Activated naive CD8-positive, alpha-beta T cell treated with anti-CD3 and anti-CD28 coated beads, Interleukin-2, amount 10 ng/mL, durations not matched to agents 7 days and 5 days (primary cell): ENCODE data around the gene MMS22L. TPM values are rescaled to one million over a fixed set of nuclear protein-coding genes. Genes with fewer than 3 reads are reported as not detected.

Experiments used
- ATAC-seq: fragments of 150-1000 bp; cut with Tn5 transposase; one replicate; pipeline ENCODE4 v1.10.0; 2021; ENCODE audit warnings: low read depth, moderate library complexity
- POLR2A ChIA-PET: fragments of 350-600 bp; sonication (Branson Sonifier 250); formaldehyde crosslinking; loops from one replicate; lab custom pipeline; 2021; ENCODE audit warnings: antibody characterized with exemption; lab: Charles Lee
- DNase-seq: peaks from one replicate; pipeline ENCODE4 v3.0.0; 2021
- H3K27ac Mint-ChIP-seq: one replicate; pipeline ENCODE4 v1.8.0; 2022; ENCODE audit warnings: mild to moderate bottlenecking, mixed read lengths
- H3K27me3 Mint-ChIP-seq: one replicate; pipeline ENCODE4 v1.8.0; 2022; ENCODE audit warnings: mild to moderate bottlenecking, moderate library complexity, mixed read lengths
- H3K36me3 Mint-ChIP-seq: one replicate; pipeline ENCODE4 v1.8.0; 2021; ENCODE audit warnings: mild to moderate bottlenecking, mixed read lengths
- H3K4me1 Mint-ChIP-seq: one replicate; pipeline ENCODE4 v1.8.0; 2021; ENCODE audit warnings: mixed read lengths
- H3K4me3 Mint-ChIP-seq: one replicate; pipeline ENCODE4 v1.8.0; 2022; ENCODE audit warnings: mild to moderate bottlenecking, moderate library complexity, mixed read lengths
- H3K9me3 Mint-ChIP-seq: one replicate; pipeline ENCODE4 v1.8.0; 2021; ENCODE audit warnings: mixed read lengths
- total RNA-seq, 2 experiments: library from RNA; stranded (reverse); gene quantifications; one replicate each; pipeline ENCODE4 v1.2.3, GENCODE V29; 2021

Gene MMS22L
- total RNA-seq, result 10 to 100 TPM; 34.5 to 38.3 TPM

DNA sequence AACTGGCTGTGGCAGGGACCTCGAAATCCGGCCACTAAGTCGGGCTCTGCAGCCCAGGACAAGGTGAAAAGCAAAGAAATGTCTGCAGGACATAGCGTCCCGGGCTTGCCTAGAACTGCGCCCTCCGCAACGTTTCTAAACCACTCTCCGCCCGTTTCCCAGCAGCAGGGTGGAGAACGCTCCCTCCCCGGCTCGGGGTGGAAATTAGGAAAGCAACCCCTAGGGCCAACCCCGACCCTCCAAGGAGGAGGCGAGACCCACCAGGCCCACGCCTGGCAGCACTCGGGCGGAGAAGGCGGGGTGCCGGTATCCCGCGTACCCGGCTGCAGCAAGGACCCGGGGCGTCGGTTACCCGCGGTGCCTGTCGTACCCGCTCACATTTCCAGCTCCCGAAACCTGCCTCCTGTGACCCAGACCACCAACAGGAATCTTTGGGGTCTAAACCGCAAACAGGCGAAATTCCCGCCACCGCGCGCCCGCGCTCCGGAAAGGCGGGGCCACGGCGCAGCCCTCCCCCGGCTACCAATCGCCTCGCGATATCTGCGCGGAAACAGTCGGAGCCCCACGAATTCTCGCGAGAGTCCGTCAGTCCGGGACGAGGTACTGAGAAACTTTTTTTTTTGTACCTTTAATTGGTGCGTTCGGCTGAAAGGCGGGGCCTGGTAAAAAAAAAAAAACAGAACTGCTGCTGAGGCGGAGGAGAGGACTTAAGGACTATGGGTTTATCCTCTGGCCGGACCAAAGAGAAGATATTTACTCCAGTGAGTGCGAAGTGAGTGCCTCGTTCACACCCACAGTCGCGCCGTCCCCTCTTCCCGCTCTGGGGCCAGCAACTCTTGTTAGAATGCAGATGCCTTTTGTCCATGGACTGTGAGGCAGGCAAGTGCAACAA is at the start of gene MMS22L:
TSS of gene MMS22L (minus strand) at position 491 of the 892 bp plus-strand sequence. CDS start 739 bp downstream, outside the sequence.
- H3K27ac Mint-ChIP-seq, result peak within 1 kb of the TSS; percentile 88
- peaks cover 3% of the 10 kb centered on the region for H3K27me3 Mint-ChIP-seq
- ATAC-seq (peak; percentile 97), DNase-seq (peak; percentile 92)
- peak within 1 kb of the TSS; percentile 93 for H3K4me3 Mint-ChIP-seq
- H3K36me3 Mint-ChIP-seq, result peaks cover 21% of the 10 kb centered on the region
- POLR2A ChIA-PET, result interaction anchor here (0.6 kb wide), 1 partner anchor 18 kb away, joined by 4 read pairs; no protein-coding TSS in a partner anchor
- no peaks in the 10 kb centered on the region for H3K9me3 Mint-ChIP-seq
- H3K4me1 Mint-ChIP-seq, result peaks cover 14% of the 10 kb centered on the region

DNA sequence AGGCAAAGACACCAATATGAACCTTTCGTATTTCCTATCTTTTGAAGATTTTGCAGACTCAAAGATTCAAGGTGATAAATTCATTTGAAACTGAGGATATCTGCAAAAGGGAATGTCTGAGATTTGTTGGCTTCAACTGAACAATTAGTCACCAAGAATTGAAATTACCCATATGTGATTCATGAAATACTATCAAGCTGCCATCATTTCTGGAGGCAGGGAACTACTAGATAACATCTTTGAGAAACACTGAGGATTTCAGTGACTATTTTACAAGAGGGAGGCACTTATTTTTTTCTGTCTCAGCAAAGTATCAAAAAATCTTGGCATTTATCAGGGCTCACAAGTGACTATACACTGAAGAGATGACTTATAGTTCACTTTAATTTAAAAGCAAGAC is 39.8 kb upstream of the MMS22L start:
- H3K4me3 Mint-ChIP-seq, result no peak overlapping the region
- H3K27me3 Mint-ChIP-seq, result no peaks in the 10 kb centered on the region
- no peaks in the 10 kb centered on the region for H3K36me3 Mint-ChIP-seq
- H3K27ac Mint-ChIP-seq, result no peak overlapping the region
- H3K4me1 Mint-ChIP-seq, result no peaks in the 10 kb centered on the region
- ATAC-seq (no peak), DNase-seq (no peak)
- H3K9me3 Mint-ChIP-seq, result peaks cover 3% of the 10 kb centered on the region
- POLR2A ChIA-PET, result no interaction called here

DNA sequence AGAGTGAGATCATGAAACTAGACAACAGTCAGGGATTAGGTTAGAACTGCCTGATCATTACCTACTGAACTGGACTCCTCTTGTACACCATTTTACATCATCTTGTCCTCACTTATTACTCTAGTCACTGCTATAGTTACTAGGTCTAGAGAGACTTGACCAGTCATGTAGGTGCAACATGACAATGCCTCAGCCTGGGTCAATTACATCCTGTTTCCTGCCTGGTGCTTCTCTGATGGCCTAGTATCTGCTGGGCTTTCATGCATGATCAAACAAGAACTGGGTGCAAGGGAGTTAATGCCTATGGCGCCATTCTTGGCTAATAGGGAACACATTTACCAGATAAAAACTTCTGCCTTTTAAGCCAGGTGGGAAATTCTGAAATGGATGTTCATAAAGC is 39.2 kb upstream of the MMS22L start:
- POLR2A ChIA-PET, result no interaction called here
- ATAC-seq, result no peak
- H3K27ac Mint-ChIP-seq, result no peak overlapping the region

DNA sequence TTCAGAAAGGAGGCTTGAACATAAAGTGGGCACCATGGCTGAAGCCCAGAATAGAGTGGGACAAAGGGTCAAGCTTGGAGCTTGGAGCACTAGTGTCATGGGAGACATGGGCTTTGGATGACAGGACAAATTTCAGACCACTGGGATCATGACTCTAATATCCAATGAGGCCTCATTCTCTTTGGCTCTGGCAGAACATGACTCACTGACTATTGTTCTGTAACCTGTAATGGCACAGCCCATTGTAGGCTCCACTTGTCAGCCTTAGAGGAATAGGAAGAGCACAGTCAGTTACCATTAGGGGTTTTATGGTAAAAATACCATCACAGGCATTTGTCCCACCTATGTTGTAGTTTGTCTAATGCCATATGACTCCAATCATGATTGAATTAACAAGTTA is 34.0 kb upstream of the MMS22L start:
- no peak overlapping the region for H3K27ac Mint-ChIP-seq
- no peak for ATAC-seq
- H3K27me3 Mint-ChIP-seq, result no peaks in the 10 kb centered on the region
- POLR2A ChIA-PET, result no interaction called here
- DNase-seq, result no peak
- H3K9me3 Mint-ChIP-seq, result no peaks in the 10 kb centered on the region
- H3K36me3 Mint-ChIP-seq, result no peaks in the 10 kb centered on the region
- no peaks in the 10 kb centered on the region for H3K4me1 Mint-ChIP-seq
- H3K4me3 Mint-ChIP-seq, result no peak overlapping the region

More for the DNA sequence above, 39.2 kb upstream of the MMS22L start:
- H3K27me3 Mint-ChIP-seq, result no peaks in the 10 kb centered on the region
- H3K9me3 Mint-ChIP-seq, result no peaks in the 10 kb centered on the region
- no peaks in the 10 kb centered on the region for H3K36me3 Mint-ChIP-seq
- DNase-seq, result no peak
- H3K4me3 Mint-ChIP-seq, result no peak overlapping the region
- no peaks in the 10 kb centered on the region for H3K4me1 Mint-ChIP-seq

DNA sequence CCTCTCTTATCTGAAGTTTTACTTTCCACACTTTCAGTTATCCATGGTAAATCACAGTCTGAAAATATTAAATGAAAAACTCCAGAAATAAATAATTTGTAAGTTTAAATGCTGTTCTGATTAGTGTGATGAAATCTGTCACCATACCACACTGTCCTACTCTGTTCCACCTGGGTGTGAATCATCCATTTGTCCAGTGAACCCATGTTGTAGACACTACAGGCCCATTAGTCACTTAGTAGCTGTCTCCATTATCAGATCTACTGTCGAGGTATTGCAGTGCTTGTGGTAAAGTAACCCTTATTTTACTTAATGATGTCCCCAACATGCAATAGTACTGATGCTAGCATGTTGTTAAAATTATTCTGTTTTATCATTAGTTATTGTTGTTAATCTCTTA is 29.2 kb upstream of the MMS22L start:
- Mint-ChIP-seq H3K4me1 (no peaks in the 10 kb centered on the region), H3K9me3 (no peaks in the 10 kb centered on the region), H3K27me3 (no peaks in the 10 kb centered on the region), H3K27ac (no peak overlapping the region), H3K4me3 (no peak overlapping the region), H3K36me3 (no peaks in the 10 kb centered on the region)
- POLR2A ChIA-PET, result interaction anchor here (0.7 kb wide), 1 partner anchor 486 kb away, joined by 3 read pairs; no protein-coding TSS in a partner anchor
- DNase-seq (no peak), ATAC-seq (no peak)

- H3K9me3 Mint-ChIP-seq, result no peaks in the 10 kb centered on the region
- POLR2A ChIA-PET, result no interaction called here
- no peak overlapping the region for H3K27ac Mint-ChIP-seq
- DNase-seq (no peak), ATAC-seq (no peak)
- peaks cover 12% of the 10 kb centered on the region for H3K27me3 Mint-ChIP-seq
- no peaks in the 10 kb centered on the region for H3K4me1 Mint-ChIP-seq
- no peak overlapping the region for H3K4me3 Mint-ChIP-seq
- no peaks in the 10 kb centered on the region for H3K36me3 Mint-ChIP-seq
Measured at GRCh38 chr6:97306544-97307320, 23.7 kb upstream of the MMS22L start.

DNA sequence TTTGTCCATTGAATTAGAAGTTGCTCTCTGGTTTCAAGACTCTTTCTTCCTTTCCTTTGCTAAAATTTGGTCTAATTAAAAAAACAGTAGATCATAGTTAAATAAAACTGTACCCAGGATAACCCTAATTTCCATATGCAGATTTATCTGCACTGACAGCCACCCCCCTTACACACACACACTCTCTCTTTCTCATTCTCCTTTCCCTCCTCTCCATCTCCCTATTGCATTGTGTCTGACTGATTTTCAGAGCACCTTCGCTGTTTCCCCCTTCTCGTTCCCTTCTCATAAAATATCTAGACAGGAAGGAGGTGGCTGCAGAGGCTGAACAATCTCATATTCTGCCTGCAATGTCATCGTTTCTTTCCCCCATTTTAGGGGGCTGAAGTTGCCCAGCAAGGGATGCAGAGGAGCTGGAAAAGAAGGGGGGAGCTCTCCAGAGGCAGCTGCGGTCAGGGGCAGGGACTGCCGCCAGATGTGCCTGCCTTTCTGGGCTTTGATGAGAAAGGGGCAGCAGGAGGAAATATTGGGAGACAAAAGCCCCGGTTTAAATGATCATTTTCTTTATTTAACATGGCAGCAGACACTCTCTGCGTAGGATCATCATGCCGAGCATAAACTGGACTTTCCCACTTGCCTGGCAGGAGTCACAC is 22.5 kb upstream of the MMS22L start:
- no peaks in the 10 kb centered on the region for H3K4me1 Mint-ChIP-seq
- H3K27ac Mint-ChIP-seq, result no peak overlapping the region
- H3K9me3 Mint-ChIP-seq, result no peaks in the 10 kb centered on the region
- H3K36me3 Mint-ChIP-seq, result no peaks in the 10 kb centered on the region
- ATAC-seq (no peak), DNase-seq (no peak)
- H3K4me3 Mint-ChIP-seq, result no peak overlapping the region
- H3K27me3 Mint-ChIP-seq, result peaks cover 12% of the 10 kb centered on the region
- POLR2A ChIA-PET, result no interaction called here

GRCh38 chr6:97304701-97305100 is 21.7 kb upstream of the MMS22L start:
- ATAC-seq (no peak), DNase-seq (no peak)
- no peaks in the 10 kb centered on the region for H3K9me3 Mint-ChIP-seq
- H3K36me3 Mint-ChIP-seq, result no peaks in the 10 kb centered on the region
- no peaks in the 10 kb centered on the region for H3K4me1 Mint-ChIP-seq
- no peak overlapping the region for H3K27ac Mint-ChIP-seq
- POLR2A ChIA-PET, result no interaction called here
- H3K27me3 Mint-ChIP-seq, result peaks cover 12% of the 10 kb centered on the region
- H3K4me3 Mint-ChIP-seq, result no peak overlapping the region

GRCh38 chr6:97294451-97294850 is 11.4 kb upstream of the MMS22L start:
- ATAC-seq (no peak), DNase-seq (no peak)
- POLR2A ChIA-PET, result no interaction called here
- H3K4me1 Mint-ChIP-seq, result peaks cover 1% of the 10 kb centered on the region
- no peak overlapping the region for H3K27ac Mint-ChIP-seq
- H3K9me3 Mint-ChIP-seq, result peaks cover 1% of the 10 kb centered on the region
- H3K36me3 Mint-ChIP-seq, result no peaks in the 10 kb centered on the region
- peaks cover 10% of the 10 kb centered on the region for H3K27me3 Mint-ChIP-seq
- no peak overlapping the region for H3K4me3 Mint-ChIP-seq

GRCh38 chr6:97293198-97293696 is 10.2 kb upstream of the MMS22L start:
- Mint-ChIP-seq H3K36me3 (no peaks in the 10 kb centered on the region), H3K4me1 (peaks cover 1% of the 10 kb centered on the region), H3K27me3 (peaks cover 10% of the 10 kb centered on the region), H3K4me3 (no peak overlapping the region), H3K27ac (no peak overlapping the region), H3K9me3 (peaks cover 7% of the 10 kb centered on the region)
- DNase-seq, result no peak
- no peak for ATAC-seq
- POLR2A ChIA-PET, result no interaction called here

GRCh38 chr6:97292671-97293070 is 9.7 kb upstream of the MMS22L start:
- POLR2A ChIA-PET, result no interaction called here
- peaks cover 10% of the 10 kb centered on the region for H3K27me3 Mint-ChIP-seq
- H3K4me3 Mint-ChIP-seq, result no peak overlapping the region
- no peak for DNase-seq
- H3K36me3 Mint-ChIP-seq, result no peaks in the 10 kb centered on the region
- peaks cover 7% of the 10 kb centered on the region for H3K9me3 Mint-ChIP-seq
- H3K4me1 Mint-ChIP-seq, result peaks cover 1% of the 10 kb centered on the region
- H3K27ac Mint-ChIP-seq, result no peak overlapping the region
- no peak for ATAC-seq

DNA sequence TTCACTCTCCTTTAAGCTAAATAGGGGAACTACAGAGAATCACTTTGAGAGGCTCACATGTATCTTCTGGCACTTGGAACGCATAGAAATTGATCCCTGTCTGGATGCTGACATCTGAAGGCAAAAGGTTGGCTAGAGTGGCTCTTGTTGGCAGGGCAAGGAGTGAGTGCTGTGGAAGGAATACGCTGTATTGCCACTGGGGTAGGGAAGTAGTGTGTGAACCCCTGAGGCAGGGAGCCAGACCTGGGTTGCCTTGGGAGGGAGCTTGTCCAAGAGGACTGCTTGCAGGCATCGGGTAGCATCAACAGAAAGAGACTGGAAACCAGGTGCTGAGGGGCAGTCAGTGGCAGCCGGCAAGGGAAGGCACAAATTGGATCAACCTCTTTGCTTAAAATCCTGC is 8.9 kb upstream of the MMS22L start:
- peaks cover 7% of the 10 kb centered on the region for H3K9me3 Mint-ChIP-seq
- ATAC-seq, result no peak
- H3K36me3 Mint-ChIP-seq, result no peaks in the 10 kb centered on the region
- no peak overlapping the region for H3K4me3 Mint-ChIP-seq
- H3K27me3 Mint-ChIP-seq, result peaks cover 10% of the 10 kb centered on the region
- no peak overlapping the region for H3K27ac Mint-ChIP-seq
- peaks cover 1% of the 10 kb centered on the region for H3K4me1 Mint-ChIP-seq
- DNase-seq, result no peak
- POLR2A ChIA-PET, result no interaction called here

DNA sequence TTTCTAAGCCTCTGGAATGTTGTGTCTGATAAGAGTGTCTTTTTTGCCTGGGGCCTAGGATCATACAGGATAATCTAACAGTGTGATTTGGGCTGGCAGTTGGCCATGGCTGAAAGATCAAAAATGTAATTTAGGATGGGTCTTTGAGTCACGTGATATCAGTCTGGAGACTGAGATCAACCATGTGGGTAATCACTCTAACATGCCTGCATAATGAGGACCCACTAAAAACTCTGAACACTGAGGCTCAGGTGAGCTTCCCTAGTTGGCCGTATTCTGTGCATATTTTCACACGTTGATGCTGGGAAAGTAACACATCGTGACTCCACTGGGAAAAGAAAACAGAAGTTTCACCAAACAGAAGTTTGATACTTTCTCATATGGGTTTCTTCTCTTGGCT is 6.3 kb upstream of the MMS22L start:
- ATAC-seq, result no peak
- no peak for DNase-seq
- H3K27me3 Mint-ChIP-seq, result peaks cover 7% of the 10 kb centered on the region
- no peak overlapping the region for H3K27ac Mint-ChIP-seq
- H3K9me3 Mint-ChIP-seq, result peaks cover 7% of the 10 kb centered on the region
- no peaks in the 10 kb centered on the region for H3K36me3 Mint-ChIP-seq
- H3K4me3 Mint-ChIP-seq, result no peak overlapping the region
- H3K4me1 Mint-ChIP-seq, result no peaks in the 10 kb centered on the region
- POLR2A ChIA-PET, result no interaction called here
